NB4 (cell line): Measurements from ENCODE around the gene SPATA13.

Experiments used
- POLR2A ChIP-seq: IDR thresholded peaks from 2 replicates; pipeline ENCODE4 v1.6.1; 2011; ENCODE audit warnings: mild to moderate bottlenecking; ENCODE audit not compliant: insufficient read length; ENCODE audit errors: extremely low read depth
- TF ChIP-seq, protein P1 (sequence below): IDR thresholded peaks from one replicate; pipeline ENCODE4 v1.5.1; 2012; ENCODE audit warnings: low read depth, low read length

DNA sequence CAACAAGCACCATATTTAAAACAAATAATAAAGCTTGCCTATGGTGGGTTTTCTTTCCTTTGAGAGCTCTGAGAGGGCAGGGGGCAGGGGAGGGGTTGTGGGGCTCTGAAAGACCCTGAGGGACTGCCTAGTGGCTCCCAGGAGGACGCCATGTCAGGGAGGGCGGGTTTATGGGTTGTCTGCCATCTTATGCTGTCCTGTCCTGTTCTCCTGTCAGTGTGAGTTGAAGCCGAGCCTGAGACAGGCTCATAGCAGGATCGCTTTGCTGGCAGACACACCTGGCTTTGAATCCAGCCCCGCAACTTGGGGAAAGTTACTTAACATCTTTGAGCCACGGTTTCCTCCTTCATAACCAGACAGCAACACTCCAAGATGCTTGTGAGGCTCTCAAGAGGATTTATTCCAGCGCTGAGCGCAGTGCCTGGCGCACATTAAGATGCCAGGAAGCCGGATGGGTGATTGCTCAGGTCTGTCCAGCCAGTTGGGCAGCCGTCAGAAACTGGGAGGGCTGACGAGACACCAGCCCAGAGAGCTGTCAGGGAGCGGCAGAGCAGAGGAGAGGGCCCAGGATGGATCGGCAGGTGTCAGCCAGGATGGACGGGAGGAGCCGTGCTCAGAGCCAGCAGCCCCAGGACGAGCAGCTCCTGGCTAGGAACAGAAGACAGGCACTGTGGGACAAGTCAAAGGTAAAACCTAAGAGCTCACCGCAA, 112.1 kb downstream of the SPATA13 start:
- TF ChIP-seq POLR2A, result no peak
- TF ChIP-seq, protein P1, sequence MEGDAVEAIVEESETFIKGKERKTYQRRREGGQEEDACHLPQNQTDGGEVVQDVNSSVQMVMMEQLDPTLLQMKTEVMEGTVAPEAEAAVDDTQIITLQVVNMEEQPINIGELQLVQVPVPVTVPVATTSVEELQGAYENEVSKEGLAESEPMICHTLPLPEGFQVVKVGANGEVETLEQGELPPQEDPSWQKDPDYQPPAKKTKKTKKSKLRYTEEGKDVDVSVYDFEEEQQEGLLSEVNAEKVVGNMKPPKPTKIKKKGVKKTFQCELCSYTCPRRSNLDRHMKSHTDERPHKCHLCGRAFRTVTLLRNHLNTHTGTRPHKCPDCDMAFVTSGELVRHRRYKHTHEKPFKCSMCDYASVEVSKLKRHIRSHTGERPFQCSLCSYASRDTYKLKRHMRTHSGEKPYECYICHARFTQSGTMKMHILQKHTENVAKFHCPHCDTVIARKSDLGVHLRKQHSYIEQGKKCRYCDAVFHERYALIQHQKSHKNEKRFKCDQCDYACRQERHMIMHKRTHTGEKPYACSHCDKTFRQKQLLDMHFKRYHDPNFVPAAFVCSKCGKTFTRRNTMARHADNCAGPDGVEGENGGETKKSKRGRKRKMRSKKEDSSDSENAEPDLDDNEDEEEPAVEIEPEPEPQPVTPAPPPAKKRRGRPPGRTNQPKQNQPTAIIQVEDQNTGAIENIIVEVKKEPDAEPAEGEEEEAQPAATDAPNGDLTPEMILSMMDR, result no peak
